ENCODE measurements around the gene SLC25A43. TPM values are rescaled to one million over a fixed set of nuclear protein-coding genes. Genes with fewer than 3 reads are reported as not detected.

The SLC25A43 gene
- total RNA-seq, 4 donors from 2014 or later, result 23.1 to 31.1 (median 27.6) TPM

- Histone ChIP-seq H3K27me3 (no peaks in the 10 kb centered on the region), H3K36me3 (no peaks in the 10 kb centered on the region), H3K9me3 (no peaks in the 10 kb centered on the region), H3K4me1 (no peaks in the 10 kb centered on the region), H3K27ac (peak overlapping the region in 2 of 4 donors; percentile 58 to 75), H3K4me3 (peak overlapping the region in 2 of 4 donors; percentile 14 to 17)
- no peak for TF ChIP-seq CTCF (IDR thresholded peaks at IDR 0.05)
- TF ChIP-seq POLR2A (IDR thresholded peaks at IDR 0.05), result no peak
- no peak for DNase-seq
Observed at GRCh38 chrX:119389871-119390501, 9.2 kb upstream of the SLC25A43 start.

- DNase-seq, result peak in 1 of 3 donors; percentile 62
- Histone ChIP-seq H3K9me3 (no peaks in the 10 kb centered on the region), H3K27me3 (no peaks in the 10 kb centered on the region), H3K4me3 (no peak overlapping the region), H3K36me3 (no peaks in the 10 kb centered on the region), H3K4me1 (no peaks in the 10 kb centered on the region), H3K27ac (no peak overlapping the region)
- TF ChIP-seq POLR2A (IDR thresholded peaks at IDR 0.05) (no peak), CTCF (IDR thresholded peaks at IDR 0.05) (peak in 4 of 6 experiments; percentile 25 to 59 (median 56))
Observed at GRCh38 chrX:119391279-119391678, 7.9 kb upstream of the SLC25A43 start.

- Histone ChIP-seq H3K4me3 (no peak overlapping the region), H3K9me3 (no peaks in the 10 kb centered on the region), H3K27me3 (no peaks in the 10 kb centered on the region), H3K36me3 (no peaks in the 10 kb centered on the region), H3K27ac (no peak overlapping the region), H3K4me1 (no peaks in the 10 kb centered on the region)
- TF ChIP-seq POLR2A (IDR thresholded peaks at IDR 0.05) (no peak), CTCF (IDR thresholded peaks at IDR 0.05) (no peak)
- no peak for DNase-seq
Observed at GRCh38 chrX:119393144-119393543, 6.0 kb upstream of the SLC25A43 start.

- peak in 1 of 3 donors; percentile 57 for DNase-seq
- peak overlapping the region; percentile 57 to 73 (median 70) for H3K4me3 ChIP-seq
- H3K4me1 ChIP-seq, result no peaks in the 10 kb centered on the region
Observed at GRCh38 chrX:119398587-119398973, 556 bp upstream of the SLC25A43 start.

GRCh38 chrX:119399772-119400101 lies 601 bp downstream of the SLC25A43 start:
- Histone ChIP-seq H3K27ac (peak overlapping the region; percentile 77 to 93 (median 86)), H3K36me3 (no peaks in the 10 kb centered on the region)
- TF ChIP-seq POLR2A (IDR thresholded peaks at IDR 0.05) (no peak), CTCF (IDR thresholded peaks at IDR 0.05) (no peak)

More at GRCh38 chrX:119398587-119398973, 556 bp upstream of the SLC25A43 start:
- H3K36me3 ChIP-seq, result no peaks in the 10 kb centered on the region
- peak overlapping the region; percentile 77 to 93 (median 86) for H3K27ac ChIP-seq
- TF ChIP-seq POLR2A (IDR thresholded peaks at IDR 0.05), result no peak
- no peak for TF ChIP-seq CTCF (IDR thresholded peaks at IDR 0.05)
- no peaks in the 10 kb centered on the region for H3K9me3 ChIP-seq
- H3K27me3 ChIP-seq, result no peaks in the 10 kb centered on the region

More at GRCh38 chrX:119399772-119400101, 601 bp downstream of the SLC25A43 start:
- Histone ChIP-seq H3K9me3 (no peaks in the 10 kb centered on the region), H3K27me3 (no peaks in the 10 kb centered on the region), H3K4me1 (no peaks in the 10 kb centered on the region), H3K4me3 (peak overlapping the region; percentile 57 to 73 (median 70))
- DNase-seq, result no peak
